AG08396 (cell line): ENCODE data around the gene LRRC51.
A peak's percentile ranks its signal among the peaks of the same experiment; 100 is the strongest.

Source experiments
- DNase-seq: peaks from one replicate; pipeline ENCODE4 v3.0.0; 2012; ENCODE audit warnings: low spot score, mixed read lengths

LRRC51 gene

DNA sequence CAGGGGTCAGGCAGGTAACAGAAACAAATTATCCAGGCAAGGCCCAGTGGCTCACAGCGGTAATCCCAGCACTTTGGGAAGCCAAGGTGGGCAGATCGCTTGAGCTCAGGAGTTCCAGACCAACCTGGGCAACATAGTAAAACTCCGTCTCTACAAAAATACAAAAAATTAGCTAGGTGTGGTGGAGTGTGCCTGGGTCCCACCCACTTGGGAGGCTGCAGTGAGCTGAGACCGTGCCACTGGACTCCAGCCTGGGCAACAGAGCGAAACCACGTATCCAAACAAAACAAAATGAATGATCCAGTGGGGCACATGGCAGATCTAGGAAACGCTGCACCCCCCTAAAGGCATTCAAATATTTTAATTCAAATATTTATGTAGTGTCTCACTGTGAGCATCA, 10.2 kb upstream of the LRRC51 start:
- no peak for DNase-seq

DNA sequence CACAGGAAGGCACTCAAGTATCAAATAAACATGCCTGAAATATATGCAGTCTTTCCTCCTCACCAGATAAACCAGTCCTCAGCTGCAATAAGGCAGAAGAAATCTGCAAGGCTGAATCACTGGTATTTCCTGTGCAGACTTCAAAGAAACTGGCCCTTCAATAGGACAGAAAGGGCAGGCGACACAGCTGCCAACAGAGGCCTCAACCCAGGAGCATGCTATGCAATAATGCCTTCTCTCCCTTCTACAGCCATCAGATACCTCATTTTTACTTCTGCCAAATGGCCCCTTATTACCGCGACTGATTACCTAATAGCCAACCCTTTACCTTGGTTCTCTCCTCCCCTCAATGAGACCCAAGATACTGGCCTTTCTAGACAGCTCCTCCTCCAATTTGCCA, 8.3 kb upstream of the LRRC51 start:
- DNase-seq: peak; percentile 58

GRCh38 chr11:72075109-72075508, 5.5 kb upstream of the LRRC51 start:
- DNase-seq: no peak

DNA sequence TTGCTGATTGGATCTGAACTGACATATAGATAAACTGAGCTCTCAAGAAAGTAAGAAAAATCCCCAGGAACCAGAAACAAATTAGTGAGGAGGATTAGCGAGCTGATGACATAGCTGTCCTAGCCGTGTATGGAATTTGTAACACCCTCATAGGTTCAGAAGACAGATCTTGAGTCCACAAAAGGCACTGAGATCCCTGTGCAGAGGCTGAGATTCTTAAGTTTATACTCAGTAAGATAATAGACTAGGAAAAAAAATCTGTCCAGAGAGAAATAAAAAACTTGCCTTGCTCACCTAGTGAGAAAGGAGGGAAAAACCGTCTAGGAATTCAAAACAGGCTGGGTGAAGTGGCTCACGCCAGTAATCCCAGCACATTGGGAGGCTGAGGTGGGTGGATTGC, 4.9 kb upstream of the LRRC51 start:
- no peak for DNase-seq

DNA sequence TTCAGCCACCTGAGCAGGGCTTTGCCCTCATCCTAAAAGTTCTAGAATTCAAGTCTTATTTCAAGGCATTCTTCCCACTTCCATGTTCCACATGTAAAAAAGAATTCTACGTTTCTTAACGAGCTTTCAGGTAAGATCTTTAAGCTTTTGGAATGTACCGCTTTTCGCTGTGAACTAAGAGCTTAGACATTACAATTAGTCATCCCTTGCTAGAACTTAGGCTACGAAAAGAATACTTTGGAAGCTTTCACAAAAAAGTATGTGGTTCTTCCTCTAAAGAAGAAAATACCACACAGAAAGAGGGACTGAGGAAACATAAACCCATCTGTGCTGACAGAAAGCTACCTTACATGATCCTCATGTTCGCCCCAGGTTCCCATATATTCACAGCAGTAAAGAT, 2.2 kb upstream of the LRRC51 start:
- no peak for DNase-seq

GRCh38 chr11:72079819-72080325, 778 bp upstream of the LRRC51 start:
- no peak for DNase-seq

DNA sequence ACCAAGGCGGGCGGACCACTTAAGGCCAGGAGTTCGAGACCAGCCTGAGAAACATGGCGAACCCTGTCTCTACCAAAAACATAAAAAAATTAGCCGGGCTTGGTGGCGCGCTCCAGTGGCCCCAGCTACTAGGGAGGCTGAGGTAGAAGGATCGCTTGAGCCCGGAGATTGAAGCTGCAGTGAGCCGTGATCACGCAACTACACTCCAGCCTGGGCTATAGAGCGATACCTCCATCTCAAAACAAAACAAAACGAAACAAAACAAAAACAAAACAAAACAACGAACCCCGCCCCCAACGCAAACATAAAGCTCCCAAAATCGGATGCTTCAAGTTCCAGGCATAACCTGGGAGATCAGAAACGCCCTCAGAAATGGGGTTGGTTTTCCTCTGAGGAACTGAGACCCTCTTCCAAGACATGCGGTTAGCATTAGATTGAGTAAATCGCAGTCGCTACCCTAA, 564 bp downstream of the LRRC51 start:
- DNase-seq: no peak

DNA sequence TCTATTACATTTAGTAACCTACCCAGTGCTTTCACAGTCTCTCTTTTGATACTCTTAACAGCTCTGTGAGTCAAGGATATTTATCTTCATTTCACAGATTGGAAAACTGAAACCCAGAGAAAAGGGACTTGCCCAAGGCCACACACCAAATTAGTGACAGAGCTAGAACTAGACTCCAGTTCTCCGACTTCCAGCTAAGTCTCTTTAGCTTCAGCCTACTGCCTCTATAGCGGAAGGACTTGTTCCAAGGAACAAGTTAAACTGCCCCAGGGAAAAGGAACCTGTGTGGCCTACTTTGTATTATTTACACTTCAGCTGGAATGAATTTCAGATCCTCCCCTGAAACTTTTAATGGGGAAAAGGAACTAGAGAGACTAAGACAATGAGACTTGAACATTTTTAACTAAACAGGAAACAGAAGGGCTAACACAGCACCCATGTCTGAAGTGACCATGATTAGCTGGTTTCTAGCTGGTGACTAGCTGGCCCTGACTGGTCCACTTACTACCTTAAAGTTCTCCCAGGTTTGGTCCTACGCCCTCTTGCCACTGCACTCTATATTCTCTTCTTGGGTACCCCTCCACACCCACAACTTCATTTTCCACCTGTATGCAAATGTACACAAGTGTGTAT, 1.3 kb downstream of the LRRC51 start:
- no peak for DNase-seq

- no peak for DNase-seq
Observed at GRCh38 chr11:72083414-72083813, 2.8 kb downstream of the LRRC51 start.

DNA sequence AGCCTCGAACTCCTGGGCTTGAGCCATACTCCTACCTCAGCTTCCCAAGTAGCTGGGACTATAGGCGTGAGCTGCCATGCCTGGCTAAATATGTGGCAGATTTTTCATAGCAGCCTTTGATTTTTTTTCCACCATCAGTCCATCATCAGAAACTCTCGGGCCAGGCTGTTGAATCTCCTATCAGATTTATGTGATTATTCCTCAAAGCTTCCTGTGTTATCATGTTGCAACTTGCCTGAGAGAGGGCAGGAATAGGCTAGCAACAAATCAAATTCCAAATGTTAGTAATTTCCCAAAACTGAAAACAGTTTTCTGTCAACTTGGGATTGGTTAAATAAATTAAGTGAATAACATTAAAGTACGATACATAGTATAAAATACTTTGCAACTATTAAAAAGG, 3.4 kb downstream of the LRRC51 start:
- DNase-seq: no peak

DNA sequence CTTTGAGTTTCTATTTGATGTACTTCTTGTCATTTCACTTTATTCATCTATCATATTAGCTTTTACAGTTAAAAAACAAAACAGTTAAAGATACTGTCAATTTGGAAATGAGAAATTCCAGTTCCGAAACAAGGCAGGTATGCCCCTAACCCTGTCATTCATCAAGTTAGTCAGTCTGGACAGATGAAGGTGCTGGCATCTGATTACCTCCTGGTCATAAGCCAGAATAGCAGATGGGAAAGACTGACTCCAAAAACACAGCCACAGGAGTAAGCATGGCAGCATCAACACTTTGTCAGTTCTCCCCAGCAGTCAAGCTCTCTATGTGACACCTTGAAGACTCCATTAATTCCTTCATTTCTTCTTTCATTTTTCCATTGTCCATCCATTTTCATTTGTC, 4.3 kb downstream of the LRRC51 start:
- no peak for DNase-seq

- DNase-seq: no peak
Observed at GRCh38 chr11:72085621-72086351, 5.1 kb downstream of the LRRC51 start.

GRCh38 chr11:72088076-72088808, 7.6 kb downstream of the LRRC51 start:
- DNase-seq: no peak

DNA sequence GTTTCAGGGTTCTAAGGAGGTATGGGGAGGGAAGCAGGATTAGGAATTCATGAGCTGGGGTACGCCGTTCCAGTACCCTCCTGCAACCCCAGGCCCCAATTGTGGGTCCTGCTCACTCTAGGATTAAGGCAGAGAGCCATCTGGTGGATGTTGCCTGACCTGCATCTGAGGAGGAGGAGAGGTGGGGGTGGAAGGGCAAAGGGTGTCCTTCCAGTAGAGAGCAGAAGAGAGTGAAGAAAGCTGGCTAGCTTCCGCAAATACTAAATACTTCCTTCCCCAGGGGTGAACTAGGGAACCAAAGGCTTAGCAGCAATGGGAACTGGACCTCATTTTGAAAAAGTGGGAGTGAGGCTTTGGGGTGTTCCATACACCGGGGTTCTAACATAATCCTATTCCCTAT, 10.6 kb downstream of the LRRC51 start:
- DNase-seq: peak; percentile 76

DNA sequence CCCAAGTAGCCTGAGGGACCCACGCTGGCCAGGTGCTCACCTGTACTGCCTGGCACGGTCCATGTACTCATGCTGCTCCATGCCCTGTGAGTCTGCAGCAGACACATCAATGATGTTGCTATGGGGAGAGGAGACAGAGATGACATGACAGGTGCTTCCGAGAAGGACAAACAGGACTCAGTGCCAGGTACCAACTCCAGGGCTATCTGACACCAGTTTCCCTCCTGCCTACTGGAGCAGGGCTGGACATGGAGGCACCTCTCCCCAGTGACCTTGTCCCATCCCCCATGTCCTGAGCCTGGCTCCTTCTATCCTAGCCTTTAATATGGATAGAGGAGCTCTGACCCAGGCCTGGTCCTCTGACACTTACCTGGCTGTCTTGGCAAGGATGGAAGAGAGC, 18.1 kb downstream of the LRRC51 start:
- DNase-seq: no peak

- DNase-seq: no peak
Observed at GRCh38 chr11:72100009-72100408, 19.4 kb downstream of the LRRC51 start.

- DNase-seq: no peak
Observed at GRCh38 chr11:72100462-72100861, 19.8 kb downstream of the LRRC51 start.

DNA sequence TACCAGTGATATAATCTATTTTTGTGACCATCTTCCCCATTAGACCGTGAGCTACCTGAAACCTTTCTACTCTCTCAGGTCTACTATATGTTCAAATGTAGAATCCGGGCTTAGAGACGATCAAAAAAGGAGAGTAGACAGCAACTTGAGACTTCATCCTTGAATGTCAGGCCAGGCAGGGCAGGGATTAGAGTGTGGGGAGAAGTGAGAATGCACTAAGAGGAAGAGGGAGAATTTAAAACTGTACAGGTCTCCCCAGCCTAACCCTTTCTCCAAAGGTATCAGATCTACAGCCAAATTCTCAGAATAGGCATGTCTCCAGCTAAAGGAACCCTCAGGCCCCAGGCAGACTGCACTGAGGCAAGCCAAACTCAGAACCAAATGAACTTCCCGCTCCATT, 21.5 kb downstream of the LRRC51 start:
- no peak for DNase-seq

GRCh38 chr11:72102631-72102945, 21.9 kb downstream of the LRRC51 start:
- no peak for DNase-seq

DNA sequence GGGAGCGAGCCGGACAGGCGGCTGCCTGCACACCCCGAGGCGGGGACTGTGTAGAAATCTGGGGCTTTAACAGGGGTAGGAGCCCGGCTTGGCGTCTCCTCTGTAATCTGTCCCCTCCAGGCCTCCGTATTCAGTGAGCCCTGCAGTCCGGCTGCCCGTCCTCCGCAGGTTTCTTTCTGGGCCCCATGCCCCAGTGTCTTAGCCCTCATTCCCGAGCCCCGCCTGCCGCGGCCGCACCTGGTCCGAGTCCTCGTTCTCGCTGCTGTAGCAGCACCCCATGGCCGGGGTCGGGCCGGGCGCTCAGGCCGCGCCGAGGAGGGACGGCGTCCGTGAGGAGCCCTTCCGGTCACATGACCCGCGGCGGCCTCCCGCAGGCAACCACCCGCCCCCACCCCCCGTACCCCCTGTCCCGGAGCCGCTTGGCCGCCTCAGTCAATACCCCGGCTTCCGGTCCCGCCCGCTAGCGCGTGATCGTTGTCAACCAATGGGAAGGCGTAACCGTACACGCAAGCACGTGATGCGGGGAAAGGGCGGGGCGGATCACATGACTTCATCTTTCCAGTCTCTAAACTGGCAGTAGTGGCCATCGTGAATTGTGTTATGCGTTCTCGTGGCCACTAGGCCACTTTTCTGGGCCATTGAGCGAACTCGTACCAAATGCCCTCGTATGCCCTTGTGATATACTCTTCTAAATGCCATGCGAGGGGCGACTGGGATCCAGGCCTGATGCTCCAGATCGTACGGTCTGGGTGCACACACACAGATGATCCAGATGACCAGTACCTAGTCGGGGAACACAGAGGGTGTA, 22.5 kb downstream of the LRRC51 start, which contains the start of gene LAMTOR1:
Gene LAMTOR1, minus strand, starts transcription at position 352 of the 808 bp plus-strand sequence. Its CDS starts 73 bp downstream, at position 279.
- DNase-seq: peak; percentile 96

- no peak for DNase-seq
Observed at GRCh38 chr11:72103754-72104167, 23.1 kb downstream of the LRRC51 start.

DNA sequence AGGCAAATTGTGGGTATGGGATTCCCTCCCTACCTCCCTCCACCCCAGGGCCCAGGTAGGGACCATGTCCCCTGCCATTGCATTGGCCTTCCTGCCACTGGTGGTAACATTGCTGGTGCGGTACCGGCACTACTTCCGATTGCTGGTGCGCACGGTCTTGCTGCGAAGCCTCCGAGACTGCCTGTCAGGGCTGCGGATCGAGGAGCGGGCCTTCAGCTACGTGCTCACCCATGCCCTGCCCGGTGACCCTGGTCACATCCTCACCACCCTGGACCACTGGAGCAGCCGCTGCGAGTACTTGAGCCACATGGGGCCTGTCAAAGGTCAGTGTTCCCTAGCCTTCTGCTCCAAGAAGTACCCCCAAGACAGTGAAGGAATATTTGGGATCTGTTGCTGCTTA, 25.2 kb downstream of the LRRC51 start, which contains the start of gene TOMT:
Gene TOMT, plus strand, starts transcription at position 37 of the 400 bp plus-strand sequence. Its CDS starts 28 bp downstream, at position 65.
- no peak for DNase-seq
